GM21717 (cell line): Measurements from ENCODE around the gene LRRC8A.
"Not testable (repeated sequence)": the region's sequence is repeated elsewhere in the genome, so short reads cannot be mapped to it uniquely, and the experiment has no call there.

Source experiments
- ATAC-seq: cut with Tn5 transposase; IDR thresholded peaks from one replicate; pipeline ENCODE4 v1.9.1; 2021; ENCODE audit warnings: mild to moderate bottlenecking, moderate library complexity; ENCODE audit not compliant: unreplicated experiment

LRRC8A gene

GRCh38 chr9:128863647-128864046 lies 18.3 kb upstream of the LRRC8A start:
- no peak for ATAC-seq

DNA sequence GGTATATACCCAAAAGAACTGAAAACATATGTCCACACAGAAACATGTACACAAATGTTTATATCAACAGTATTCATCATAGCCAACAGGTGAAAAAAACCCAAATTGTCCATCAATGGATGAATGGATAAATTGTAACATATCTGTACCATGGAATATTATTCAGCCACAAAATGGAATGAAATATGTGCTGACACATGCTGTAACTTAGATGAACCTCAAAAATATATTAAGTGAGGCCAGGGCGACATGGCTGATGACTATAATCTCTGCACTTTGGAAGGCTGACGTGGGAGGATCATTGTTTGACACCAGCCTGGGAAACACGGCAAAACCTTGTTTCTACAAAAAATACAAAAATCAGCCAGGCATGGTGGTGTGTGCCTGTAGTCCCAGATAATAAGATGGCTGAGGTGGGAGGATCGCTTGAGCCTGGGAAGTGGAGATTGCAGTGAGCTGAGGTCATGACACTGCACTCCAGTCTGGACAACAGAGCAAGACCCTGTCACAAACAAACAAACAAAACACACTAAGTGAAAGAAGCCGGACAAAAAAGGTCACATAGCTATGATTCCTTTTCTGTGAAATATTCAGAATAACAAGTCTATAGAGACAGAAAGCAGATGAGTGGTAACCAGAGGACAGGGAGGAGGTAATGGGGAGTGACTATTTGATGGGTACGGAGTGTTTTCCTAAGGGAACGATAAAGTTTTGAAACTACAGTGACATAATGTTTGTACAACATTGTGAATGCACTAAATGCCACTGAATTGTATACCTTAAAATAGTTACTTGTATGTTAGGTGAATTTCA lies 11.6 kb upstream of the LRRC8A start:
- no peak for ATAC-seq

- ATAC-seq: not testable (repeated sequence)
Observed at GRCh38 chr9:128870941-128871265, 11.0 kb upstream of the LRRC8A start.

DNA sequence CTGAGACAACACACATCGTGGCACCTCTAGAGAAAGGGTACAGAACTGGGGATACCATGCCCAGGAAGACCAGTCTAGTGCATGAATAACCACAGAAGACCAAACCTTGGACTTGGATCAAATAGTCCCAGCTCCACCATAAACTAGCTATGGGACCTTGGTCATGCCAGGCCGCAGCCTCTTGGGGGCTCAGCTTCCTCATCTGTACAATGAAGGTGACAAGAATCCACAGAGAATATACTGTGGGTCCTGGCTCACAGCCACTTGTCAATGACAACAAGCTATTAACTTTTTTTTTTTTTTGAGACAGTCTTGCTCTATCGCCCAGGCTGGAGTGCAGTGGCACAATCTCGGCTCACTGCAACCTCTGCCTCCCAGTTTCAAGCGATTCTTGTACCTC lies 4.1 kb upstream of the LRRC8A start:
- no peak for ATAC-seq

DNA sequence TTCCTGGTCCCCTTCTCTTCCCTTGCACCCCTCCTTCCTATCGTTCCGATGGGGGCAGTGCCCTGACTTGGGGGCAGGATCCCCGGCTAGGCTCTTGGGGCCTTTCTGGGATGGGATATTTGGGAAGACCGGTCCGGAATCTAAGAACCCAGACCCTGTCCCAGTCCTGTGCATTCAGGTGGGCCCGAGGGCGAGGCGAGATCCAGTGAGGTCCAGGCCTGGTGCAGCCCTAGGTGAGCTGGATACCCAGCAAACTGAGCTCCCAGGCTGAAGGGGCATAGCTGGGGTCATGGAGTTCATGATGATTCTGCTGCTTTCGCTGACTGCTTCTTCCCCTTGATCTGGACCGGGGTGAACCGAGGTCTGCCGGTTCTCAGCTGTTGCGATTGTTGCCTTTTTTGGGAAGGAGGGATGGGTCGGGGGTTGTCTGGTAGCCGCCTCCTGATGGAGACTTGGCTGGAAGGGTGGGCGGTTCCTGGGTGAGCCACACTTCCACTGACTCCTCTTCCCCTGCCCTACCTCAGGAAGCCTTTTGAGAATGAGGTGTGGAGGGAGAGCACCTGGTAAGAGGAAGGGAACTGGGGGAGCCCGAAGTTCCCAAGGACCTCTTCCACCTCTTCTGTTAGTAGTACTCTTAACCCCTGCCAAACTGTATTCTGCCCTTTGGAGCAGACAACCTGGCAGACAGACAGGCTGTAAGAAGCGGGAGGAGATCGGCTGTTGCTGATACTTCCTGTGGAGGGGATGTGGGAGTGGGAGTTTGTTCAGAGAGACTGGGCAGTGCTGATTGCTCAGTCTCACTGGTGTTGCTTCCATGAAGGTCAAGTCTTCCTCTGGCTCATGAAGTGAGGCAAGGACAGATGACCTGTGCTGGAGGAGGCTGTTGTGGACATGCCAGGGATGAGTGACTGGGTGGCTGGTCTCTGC lies 1.0 kb downstream of the LRRC8A start:
- no peak for ATAC-seq

GRCh38 chr9:128884164-128884563 lies 2.2 kb downstream of the LRRC8A start:
- ATAC-seq: no peak

DNA sequence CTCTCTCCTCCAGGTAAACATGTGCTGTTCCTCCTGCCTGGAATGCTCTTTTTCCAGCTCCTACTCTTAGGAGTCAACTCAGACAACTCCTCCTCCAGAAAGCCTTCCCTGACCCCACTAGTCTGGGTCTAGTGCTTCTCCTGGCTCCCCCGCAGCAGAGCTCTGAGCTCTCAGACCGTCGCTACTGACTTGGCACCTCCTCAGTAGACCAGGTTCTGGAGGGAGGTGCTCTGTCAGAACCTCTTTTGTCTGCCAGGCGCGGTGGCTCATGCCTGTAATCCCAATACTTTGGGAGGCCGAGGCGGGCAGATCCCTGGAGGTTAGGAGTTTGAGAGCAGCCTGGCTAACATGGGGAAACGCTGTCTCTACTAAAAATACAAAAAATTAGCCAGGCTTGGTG lies 3.4 kb downstream of the LRRC8A start:
- no peak for ATAC-seq

DNA sequence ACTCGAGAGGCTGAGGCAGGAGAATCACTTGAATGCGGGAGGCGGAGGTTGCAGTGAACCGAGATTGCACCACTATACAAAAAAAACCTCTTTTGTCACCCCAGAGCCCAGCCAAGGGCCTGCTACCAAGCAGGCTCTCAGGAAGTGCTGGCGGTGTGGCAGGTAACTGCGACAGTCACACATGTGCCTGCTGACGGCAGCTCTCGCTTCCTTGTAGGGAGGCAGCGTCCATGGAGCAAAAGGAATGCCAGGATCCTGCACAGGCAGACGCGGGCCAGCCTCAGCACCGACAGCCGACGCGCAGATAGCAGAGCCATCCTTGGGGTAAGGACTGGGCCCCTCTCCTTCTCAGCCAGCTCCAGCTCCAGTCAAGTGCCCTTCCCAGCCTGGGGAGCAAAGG lies 3.9 kb downstream of the LRRC8A start:
- ATAC-seq: no peak

DNA sequence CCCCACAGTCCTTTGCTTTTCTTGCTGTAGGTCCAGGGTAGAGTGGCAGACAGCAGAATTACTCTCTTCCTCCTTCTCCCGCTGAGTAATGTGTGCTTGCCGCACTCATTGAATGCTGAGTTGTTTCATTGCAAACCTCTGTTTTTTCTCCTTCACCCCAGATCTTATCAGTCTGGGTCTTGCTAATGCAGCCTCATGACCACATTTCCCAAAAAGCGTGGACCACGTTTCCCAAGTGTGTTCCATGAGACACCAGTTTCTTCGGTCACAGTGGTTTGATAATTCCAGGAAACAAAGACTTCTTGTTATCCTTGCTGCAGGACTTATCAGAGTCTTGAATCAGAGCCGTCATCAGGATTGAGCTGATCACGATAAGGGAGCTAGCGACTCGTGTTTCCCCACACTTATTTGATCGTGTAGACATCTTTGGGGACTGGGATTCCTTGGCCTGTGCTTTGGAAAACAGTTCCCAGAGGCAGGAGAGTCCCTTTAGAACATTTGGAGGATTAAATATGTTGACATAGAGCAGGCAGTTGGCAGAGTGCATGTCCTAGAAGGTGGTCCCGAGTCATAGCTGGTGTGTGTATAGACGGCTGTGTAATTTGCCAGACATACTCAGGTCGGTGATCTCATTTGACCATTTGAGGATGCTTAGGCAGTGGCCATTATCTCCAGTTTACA lies 4.4 kb downstream of the LRRC8A start:
- no peak for ATAC-seq

- ATAC-seq: no peak
Observed at GRCh38 chr9:128887049-128887448, 5.1 kb downstream of the LRRC8A start.

- no peak for ATAC-seq
Observed at GRCh38 chr9:128887914-128888350, 6.0 kb downstream of the LRRC8A start.

DNA sequence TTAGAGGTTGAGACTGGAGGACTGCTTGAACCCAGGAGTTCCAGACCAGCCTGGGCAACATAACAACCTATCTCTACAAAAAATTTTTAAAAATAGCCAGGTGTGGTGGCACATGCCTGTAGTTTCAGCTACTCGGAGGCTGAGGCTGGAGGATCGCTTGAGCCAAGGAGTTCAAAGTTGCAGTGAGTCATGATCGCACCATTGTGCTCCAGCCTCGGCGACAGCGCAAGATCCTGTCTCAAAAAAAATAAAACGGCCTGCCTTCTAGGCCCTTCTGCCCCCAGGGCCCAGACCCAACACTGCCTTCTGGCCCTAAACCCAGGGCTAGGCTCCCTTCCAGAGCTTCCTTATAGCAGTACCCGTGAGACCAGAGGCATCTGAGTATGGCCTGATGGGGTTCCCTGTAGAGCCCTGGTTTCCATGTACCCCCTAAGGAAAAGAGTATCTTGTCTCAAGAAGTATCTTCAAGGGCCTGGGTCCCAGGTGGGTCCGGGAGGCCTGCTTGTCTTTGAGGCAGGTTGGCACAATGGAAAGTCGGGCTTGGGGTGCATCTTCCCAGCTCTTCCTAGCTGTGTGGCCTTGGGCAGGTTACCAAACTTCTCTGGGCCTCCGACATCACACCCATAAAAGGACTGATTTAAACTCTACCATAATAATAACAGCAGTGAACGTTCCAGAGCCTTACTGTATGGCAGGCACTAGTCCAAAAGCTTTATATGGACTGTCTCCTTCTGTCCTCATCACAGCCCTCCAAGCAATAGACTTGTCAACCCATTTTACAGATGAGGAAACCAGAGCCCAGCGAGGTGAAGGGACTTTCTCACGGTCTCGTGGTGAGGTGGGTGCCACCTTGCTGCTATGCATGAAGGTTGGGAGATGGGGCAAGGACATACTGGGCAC lies 9.6 kb downstream of the LRRC8A start:
- no peak for ATAC-seq

DNA sequence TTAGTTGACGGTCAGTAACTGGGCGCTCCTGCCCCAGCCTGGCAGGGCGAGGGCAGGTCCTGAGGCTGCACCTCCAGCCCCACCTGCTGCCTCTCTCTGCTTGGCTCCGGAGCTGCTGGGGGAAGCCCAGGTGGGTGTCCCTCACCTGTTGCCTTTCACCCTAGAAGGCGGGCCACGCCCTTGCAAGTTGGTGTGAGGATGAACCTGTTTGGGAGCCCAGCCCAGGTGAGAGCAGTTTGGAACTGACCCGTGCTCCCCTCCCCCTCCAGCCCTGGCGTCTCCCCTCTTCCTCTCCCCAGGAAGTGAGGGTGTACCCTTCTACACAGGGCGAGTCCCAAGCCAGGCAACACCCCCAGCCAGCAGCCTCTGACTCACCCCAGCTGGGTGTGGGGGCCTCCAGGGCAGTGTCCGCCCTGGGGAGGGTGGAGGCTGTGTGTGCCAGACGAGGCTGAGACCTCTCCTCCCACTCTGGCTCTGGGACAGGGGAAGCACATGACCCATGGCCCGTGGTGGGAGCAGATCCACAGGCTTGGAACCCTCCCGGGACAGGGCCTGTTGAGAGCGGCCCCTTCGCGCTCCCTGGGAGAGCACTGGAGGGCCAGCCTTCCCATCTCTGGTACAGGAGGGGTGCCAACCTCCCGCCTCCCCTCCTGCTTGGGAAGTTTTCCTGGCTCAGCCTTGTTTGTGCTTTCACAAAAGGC lies 10.4 kb downstream of the LRRC8A start:
- ATAC-seq: no peak

DNA sequence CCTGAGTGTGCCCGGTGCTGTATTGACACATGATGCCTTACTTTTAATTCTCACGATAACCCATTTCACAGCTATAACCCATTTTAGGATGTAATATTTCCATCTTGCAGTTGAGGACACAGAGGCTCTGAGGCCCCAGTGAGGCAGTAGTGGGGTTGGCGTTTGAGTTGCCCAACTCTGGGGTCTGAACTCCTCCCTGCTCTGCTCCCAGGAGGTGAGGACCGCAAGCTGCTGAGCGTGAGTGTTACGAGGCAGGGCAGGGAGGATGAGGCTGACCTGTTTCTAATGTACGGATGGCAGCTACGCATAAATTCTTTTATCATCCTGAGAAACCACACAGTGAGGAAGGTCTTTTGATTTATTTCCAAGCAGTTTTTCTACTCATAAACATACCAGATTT lies 11.4 kb downstream of the LRRC8A start:
- no peak for ATAC-seq

DNA sequence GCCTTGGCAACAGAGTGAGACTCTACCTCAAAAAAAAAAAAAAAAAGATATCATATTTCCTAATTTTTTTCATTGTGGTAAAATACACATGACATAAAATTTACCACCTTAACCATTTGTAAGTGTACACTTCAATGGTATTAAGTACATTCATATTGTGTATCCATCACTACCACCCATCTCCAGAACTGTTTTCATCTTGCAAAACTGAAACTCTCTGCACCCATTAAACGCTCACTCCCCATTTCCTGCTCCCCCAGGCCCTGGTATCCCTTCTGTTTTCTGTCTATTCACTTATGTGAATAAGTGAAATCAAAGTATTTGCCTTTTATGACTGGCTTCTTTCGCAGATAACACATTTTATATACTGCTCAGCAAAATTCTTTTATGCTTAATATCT lies 12.8 kb downstream of the LRRC8A start:
- ATAC-seq: no peak

DNA sequence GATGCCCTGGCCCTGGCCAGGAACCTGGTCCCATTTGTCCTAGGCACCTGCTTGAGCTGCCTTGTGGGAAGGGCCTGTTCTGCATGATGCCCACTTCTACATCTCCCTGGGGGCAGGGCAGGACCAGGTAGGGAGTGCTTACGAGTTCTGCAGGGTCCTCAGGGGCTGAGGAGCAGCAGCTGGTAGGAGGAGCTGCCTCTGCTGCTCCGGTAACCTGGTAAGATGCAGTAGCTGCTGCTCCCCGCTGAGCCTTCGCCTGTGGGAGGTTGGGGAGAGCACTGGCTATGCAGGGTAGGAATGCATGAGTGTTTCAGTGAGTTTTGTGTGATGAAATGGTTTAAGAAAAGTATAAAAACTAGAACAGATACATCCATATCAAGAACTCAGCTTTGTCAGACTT lies 13.6 kb downstream of the LRRC8A start:
- ATAC-seq: no peak

- ATAC-seq: no peak
Observed at GRCh38 chr9:128898382-128898781, 16.4 kb downstream of the LRRC8A start.

GRCh38 chr9:128898845-128899565 lies 17.1 kb downstream of the LRRC8A start:
- ATAC-seq: no peak
